Femur (tissue), 1 donor: Measurements from ENCODE around the gene PIK3C2A.
"Not testable (repeated sequence)": the region's sequence is repeated elsewhere in the genome, so short reads cannot be mapped to it uniquely, and the experiment has no call there.

Experiments
- DNase-seq: peaks from one replicate; pipeline ENCODE4 v3.0.0-alpha.2; 2017

PIK3C2A gene, protein sequence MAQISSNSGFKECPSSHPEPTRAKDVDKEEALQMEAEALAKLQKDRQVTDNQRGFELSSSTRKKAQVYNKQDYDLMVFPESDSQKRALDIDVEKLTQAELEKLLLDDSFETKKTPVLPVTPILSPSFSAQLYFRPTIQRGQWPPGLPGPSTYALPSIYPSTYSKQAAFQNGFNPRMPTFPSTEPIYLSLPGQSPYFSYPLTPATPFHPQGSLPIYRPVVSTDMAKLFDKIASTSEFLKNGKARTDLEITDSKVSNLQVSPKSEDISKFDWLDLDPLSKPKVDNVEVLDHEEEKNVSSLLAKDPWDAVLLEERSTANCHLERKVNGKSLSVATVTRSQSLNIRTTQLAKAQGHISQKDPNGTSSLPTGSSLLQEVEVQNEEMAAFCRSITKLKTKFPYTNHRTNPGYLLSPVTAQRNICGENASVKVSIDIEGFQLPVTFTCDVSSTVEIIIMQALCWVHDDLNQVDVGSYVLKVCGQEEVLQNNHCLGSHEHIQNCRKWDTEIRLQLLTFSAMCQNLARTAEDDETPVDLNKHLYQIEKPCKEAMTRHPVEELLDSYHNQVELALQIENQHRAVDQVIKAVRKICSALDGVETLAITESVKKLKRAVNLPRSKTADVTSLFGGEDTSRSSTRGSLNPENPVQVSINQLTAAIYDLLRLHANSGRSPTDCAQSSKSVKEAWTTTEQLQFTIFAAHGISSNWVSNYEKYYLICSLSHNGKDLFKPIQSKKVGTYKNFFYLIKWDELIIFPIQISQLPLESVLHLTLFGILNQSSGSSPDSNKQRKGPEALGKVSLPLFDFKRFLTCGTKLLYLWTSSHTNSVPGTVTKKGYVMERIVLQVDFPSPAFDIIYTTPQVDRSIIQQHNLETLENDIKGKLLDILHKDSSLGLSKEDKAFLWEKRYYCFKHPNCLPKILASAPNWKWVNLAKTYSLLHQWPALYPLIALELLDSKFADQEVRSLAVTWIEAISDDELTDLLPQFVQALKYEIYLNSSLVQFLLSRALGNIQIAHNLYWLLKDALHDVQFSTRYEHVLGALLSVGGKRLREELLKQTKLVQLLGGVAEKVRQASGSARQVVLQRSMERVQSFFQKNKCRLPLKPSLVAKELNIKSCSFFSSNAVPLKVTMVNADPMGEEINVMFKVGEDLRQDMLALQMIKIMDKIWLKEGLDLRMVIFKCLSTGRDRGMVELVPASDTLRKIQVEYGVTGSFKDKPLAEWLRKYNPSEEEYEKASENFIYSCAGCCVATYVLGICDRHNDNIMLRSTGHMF (N-terminal part only)

DNA sequence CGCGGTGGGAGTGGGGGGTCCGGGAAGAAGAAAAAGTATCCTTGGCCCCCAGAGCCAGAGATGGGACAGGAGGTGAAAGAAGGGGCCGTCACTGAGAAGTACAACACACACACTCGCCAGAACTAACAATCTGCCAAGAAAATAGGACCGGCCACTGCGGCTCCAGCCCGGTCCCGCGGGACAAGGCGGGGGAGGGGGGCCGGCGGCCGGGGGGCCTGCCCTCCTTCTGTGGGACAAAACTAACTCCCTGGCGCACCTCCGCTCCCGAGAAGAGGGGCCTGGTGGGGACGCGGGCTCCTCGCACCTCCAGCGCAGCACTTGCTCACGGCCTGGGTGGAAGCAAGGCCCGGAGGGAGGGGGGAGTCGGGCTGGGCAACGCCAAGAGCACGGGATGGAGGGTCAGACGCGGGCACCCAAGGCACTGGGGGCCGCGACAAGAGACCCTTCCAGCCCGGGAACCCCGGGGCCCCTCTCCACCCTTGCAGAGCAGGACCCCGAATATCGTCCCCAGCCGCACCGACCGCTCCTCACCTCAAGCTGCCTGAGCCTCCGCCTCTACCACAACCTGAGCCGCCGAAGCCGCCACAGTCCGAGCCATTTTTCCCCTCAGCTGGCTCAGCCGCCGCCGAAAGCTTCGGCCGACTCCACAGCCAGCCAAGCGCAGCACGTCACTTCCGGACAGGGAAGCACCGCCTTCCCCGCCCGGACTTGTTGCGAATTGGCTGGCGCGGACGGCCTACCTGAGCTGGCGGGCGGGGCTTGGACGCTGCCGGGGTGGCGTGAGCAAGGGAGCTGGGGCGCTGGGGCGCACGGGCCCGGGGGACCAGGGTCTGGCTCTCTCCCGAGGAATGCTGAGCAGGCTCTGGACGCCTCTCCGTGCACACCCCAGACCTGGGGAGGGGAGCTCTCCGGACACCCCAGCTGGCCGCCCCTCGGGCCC, at the start of gene PIK3C2A:
PIK3C2A (minus strand) TSS at position 670 of the 940 bp plus-strand sequence. CDS start 38,245 bp downstream, outside the sequence.
- peak; percentile 97 for DNase-seq

GRCh38 chr11:17257196-17257595, 49.4 kb upstream of the PIK3C2A start:
- no peak for DNase-seq

- no peak for DNase-seq
These were observed 48.7 kb upstream of the PIK3C2A start for GRCh38 chr11:17256512-17256911.

DNA sequence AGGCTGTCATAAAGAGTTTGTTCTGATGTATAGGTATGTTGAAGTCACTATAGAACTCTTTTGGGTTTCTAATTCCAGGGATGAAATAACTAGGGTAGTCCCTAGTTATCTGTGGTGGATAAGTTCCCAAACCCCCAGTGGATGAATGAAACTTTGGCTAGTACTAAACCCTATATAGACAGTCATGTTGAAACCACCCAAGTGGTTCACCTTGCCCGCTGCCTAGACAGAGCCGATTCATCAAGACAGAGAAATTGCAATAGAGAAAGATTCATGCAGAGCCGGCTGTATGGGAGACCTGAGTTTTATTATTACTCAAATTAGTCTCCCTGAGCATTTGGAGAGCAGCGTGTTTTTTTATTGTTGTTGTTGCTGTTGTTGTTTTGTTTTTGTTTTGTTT, 44.9 kb upstream of the PIK3C2A start:
- DNase-seq = no peak

- DNase-seq = no peak
These were observed 43.0 kb upstream of the PIK3C2A start for GRCh38 chr11:17250561-17251350.

- no peak for DNase-seq
These were observed 36.3 kb upstream of the PIK3C2A start for GRCh38 chr11:17244046-17244445.

- not testable (repeated sequence) for DNase-seq
These were observed 35.2 kb upstream of the PIK3C2A start for GRCh38 chr11:17242954-17243353.

- DNase-seq = no peak
These were observed 33.0 kb upstream of the PIK3C2A start for GRCh38 chr11:17240780-17241179.

- DNase-seq = not testable (repeated sequence)
These were observed 32.1 kb upstream of the PIK3C2A start for GRCh38 chr11:17239927-17240326.

GRCh38 chr11:17238377-17238776, 30.6 kb upstream of the PIK3C2A start:
- no peak for DNase-seq

DNA sequence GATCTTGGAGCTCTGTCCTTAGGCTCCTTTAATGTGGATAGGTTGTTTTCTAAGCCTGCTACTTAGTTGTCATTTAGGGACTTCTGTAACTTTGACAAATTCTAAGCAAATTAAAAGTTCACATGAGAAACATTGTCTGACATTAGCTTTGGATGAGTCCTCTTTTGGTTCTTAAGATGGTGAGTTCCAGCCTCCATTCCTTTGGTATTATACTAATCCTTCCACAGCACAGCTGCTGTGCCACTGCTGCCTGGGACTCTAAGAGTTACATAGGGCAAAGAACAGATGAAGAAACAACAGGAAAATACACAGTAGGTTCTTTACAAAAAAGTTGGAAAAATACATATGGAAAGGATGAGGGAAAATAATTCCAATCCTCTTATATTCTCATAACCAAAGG, 25.3 kb upstream of the PIK3C2A start:
- DNase-seq = no peak

GRCh38 chr11:17230867-17231851, 23.4 kb upstream of the PIK3C2A start:
- no peak for DNase-seq

- no peak for DNase-seq
These were observed 21.8 kb upstream of the PIK3C2A start for GRCh38 chr11:17229481-17230152.

GRCh38 chr11:17228186-17228925, 20.6 kb upstream of the PIK3C2A start:
- DNase-seq = not testable (repeated sequence)

- no peak for DNase-seq
These were observed 16.9 kb upstream of the PIK3C2A start for GRCh38 chr11:17224727-17225126.

- no peak for DNase-seq
These were observed 14.2 kb upstream of the PIK3C2A start for GRCh38 chr11:17221968-17222367.

- no peak for DNase-seq
These were observed 11.2 kb upstream of the PIK3C2A start for GRCh38 chr11:17219016-17219415.

- no peak for DNase-seq
These were observed 10.6 kb upstream of the PIK3C2A start for GRCh38 chr11:17218403-17218802.
